ENCODE results near the gene MAP1LC3B2. TPM values are rescaled to one million over a fixed set of nuclear protein-coding genes. Genes with fewer than 3 reads are reported as not detected.
"Not testable (repeated sequence)": the region's sequence is repeated elsewhere in the genome, so short reads cannot be mapped to it uniquely, and the experiment has no call there.

The MAP1LC3B2 gene
- total RNA-seq, 1 donor from 2014 or later: 0.57 TPM

DNA sequence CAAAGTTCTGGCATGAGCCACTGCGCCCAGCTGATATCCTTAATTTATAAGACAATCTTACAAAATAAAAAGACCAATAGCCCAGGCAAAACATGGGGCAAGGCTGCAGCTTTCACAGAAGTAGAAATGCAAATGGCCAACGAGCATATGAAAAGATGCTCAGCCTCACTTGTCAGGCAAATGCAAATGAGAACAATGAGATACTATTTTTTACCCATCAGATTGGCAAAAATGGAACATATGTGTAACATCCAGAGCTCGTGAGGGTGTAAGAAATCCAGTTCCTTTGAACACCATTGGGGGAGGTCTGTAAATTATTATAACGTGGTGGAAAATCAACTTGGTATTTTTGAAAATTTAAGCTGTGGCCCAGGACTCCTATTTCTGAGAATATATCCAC is 14.6 kb downstream of the MAP1LC3B2 start:
- intact Hi-C loops (cut with micrococcal nuclease): no loop called here
- Mint-ChIP-seq H3K27me3 (ENCODE audit: insufficient read depth) (peaks cover 3% of the 10 kb centered on the region), H3K36me3 (ENCODE audit: low read depth) (no peaks in the 10 kb centered on the region), H3K9me3 (peaks cover 5% of the 10 kb centered on the region), H3K27ac (no peak overlapping the region), H3K4me3 (no peak overlapping the region), H3K4me1 (ENCODE audit: low read depth) (no peaks in the 10 kb centered on the region)
- DNase-seq (ENCODE audit: low spot score): no peak

- H3K36me3 Mint-ChIP-seq (ENCODE audit: low read depth); H3K4me3 Mint-ChIP-seq; H3K9me3 Mint-ChIP-seq; H3K27ac Mint-ChIP-seq; H3K27me3 Mint-ChIP-seq (ENCODE audit: insufficient read depth); DNase-seq (ENCODE audit: low spot score); intact Hi-C loops (cut with micrococcal nuclease); H3K4me1 Mint-ChIP-seq (ENCODE audit: low read depth): not testable (repeated sequence)
These were observed 16.6 kb downstream of the MAP1LC3B2 start for GRCh38 chr12:116575754-116576153.

GRCh38 chr12:116577154-116577561 is 18.0 kb downstream of the MAP1LC3B2 start:
- no peak overlapping the region for H3K4me3 Mint-ChIP-seq
- DNase-seq (ENCODE audit: low spot score): no peak
- no peaks in the 10 kb centered on the region for H3K36me3 Mint-ChIP-seq (ENCODE audit: low read depth)
- H3K27me3 Mint-ChIP-seq (ENCODE audit: insufficient read depth): no peaks in the 10 kb centered on the region
- peaks cover 4% of the 10 kb centered on the region for H3K4me1 Mint-ChIP-seq (ENCODE audit: low read depth)
- H3K27ac Mint-ChIP-seq: no peak overlapping the region
- H3K9me3 Mint-ChIP-seq: no peaks in the 10 kb centered on the region
- intact Hi-C loops (cut with micrococcal nuclease): no loop called here

DNA sequence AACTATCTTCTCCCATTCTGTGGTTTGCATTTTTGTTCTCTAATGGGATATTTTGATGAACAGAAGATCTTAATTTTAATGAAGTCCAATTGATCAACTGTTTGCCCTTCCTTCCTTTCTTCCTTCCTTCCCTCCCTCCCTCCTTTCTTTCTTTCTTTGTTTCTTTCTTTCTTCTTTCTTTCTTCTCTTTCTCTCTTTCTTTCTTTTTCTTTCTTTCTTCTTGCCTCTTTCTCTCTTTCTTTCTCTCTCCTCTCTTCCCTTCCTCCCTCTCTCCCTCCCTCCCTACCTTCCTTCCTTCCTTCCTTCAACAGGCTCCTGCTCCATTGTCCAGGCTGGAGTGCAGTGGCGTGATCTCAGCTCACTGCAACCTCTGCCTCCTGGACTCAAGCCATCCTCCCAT is 18.9 kb downstream of the MAP1LC3B2 start:
- Mint-ChIP-seq H3K27me3 (ENCODE audit: insufficient read depth) (no peaks in the 10 kb centered on the region), H3K27ac (no peak overlapping the region), H3K4me3 (no peak overlapping the region), H3K4me1 (ENCODE audit: low read depth) (peaks cover 4% of the 10 kb centered on the region), H3K36me3 (ENCODE audit: low read depth) (no peaks in the 10 kb centered on the region), H3K9me3 (no peaks in the 10 kb centered on the region)
- intact Hi-C loops (cut with micrococcal nuclease): no loop called here
- no peak for DNase-seq (ENCODE audit: low spot score)

GRCh38 chr12:116582610-116583009 is 23.4 kb downstream of the MAP1LC3B2 start:
- Mint-ChIP-seq H3K36me3 (ENCODE audit: low read depth) (no peaks in the 10 kb centered on the region), H3K4me3 (no peak overlapping the region), H3K27me3 (ENCODE audit: insufficient read depth) (peaks cover 6% of the 10 kb centered on the region), H3K4me1 (ENCODE audit: low read depth) (peaks cover 4% of the 10 kb centered on the region), H3K9me3 (peaks cover 18% of the 10 kb centered on the region), H3K27ac (no peak overlapping the region)
- DNase-seq (ENCODE audit: low spot score): no peak
- intact Hi-C loops (cut with micrococcal nuclease): no loop called here

GRCh38 chr12:116583129-116583694 is 24.0 kb downstream of the MAP1LC3B2 start:
- intact Hi-C loops (cut with micrococcal nuclease): no loop called here
- H3K27me3 Mint-ChIP-seq (ENCODE audit: insufficient read depth): peaks cover 7% of the 10 kb centered on the region
- H3K4me3 Mint-ChIP-seq: no peak overlapping the region
- H3K36me3 Mint-ChIP-seq (ENCODE audit: low read depth): no peaks in the 10 kb centered on the region
- peaks cover 4% of the 10 kb centered on the region for H3K4me1 Mint-ChIP-seq (ENCODE audit: low read depth)
- H3K9me3 Mint-ChIP-seq: peaks cover 18% of the 10 kb centered on the region
- H3K27ac Mint-ChIP-seq: no peak overlapping the region
- no peak for DNase-seq (ENCODE audit: low spot score)

DNA sequence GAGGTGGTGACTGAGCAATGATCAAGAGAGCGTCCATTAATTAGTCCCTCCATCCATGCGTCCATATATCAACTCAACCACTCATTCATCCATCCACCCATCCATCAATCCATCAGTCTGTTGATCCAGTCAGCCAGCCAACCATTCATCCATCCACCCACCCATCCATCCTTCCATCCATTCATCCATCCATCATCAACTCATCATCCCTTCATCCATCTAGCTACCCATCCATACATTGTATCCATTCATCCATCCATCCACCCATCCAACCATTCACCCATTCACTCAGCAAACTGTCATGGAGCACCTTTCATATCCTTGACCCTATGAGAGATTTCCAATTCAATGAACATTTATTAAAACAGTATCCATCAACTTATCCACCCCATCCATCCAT is 28.1 kb downstream of the MAP1LC3B2 start:
- Mint-ChIP-seq H3K27me3 (ENCODE audit: insufficient read depth) (peaks cover 7% of the 10 kb centered on the region), H3K4me3 (no peak overlapping the region), H3K4me1 (ENCODE audit: low read depth) (peaks cover 6% of the 10 kb centered on the region), H3K36me3 (ENCODE audit: low read depth) (no peaks in the 10 kb centered on the region), H3K9me3 (peaks cover 18% of the 10 kb centered on the region), H3K27ac (no peak overlapping the region)
- intact Hi-C loops (cut with micrococcal nuclease): no loop called here
- no peak for DNase-seq (ENCODE audit: low spot score)

DNA sequence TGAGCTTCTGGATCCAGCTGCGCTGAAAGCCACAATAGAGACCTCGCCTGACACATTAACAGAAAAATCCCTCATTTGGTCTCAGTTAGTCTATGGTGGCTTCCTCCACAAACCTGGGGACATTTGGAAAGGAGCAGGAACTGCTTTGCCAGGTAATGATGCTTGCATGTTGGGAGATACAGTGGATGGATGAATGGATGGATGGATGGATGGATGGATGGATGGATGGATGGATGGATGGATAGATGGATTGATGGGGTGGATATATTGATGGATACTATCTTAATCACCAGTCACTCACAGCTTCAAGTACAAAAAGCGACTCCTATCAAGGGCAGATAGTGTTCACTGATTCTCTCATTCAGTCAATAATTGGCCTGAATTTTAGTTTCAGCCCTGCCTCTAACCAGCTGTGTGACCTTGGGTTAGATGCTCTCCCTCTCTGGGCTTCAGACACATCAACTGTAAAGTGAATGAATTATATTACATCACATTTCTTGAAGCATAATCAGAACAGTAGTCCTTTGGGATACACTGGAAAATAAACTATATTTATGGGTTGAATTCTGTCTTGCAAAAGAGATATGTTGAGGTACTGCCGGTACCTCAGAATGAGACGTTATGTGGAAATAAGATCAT is 29.3 kb downstream of the MAP1LC3B2 start:
- Mint-ChIP-seq H3K27me3 (ENCODE audit: insufficient read depth) (peaks cover 7% of the 10 kb centered on the region), H3K27ac (no peak overlapping the region), H3K36me3 (ENCODE audit: low read depth) (no peaks in the 10 kb centered on the region), H3K4me1 (ENCODE audit: low read depth) (peaks cover 13% of the 10 kb centered on the region), H3K9me3 (peaks cover 15% of the 10 kb centered on the region), H3K4me3 (no peak overlapping the region)
- no peak for DNase-seq (ENCODE audit: low spot score)
- intact Hi-C loops (cut with micrococcal nuclease): no loop called here

DNA sequence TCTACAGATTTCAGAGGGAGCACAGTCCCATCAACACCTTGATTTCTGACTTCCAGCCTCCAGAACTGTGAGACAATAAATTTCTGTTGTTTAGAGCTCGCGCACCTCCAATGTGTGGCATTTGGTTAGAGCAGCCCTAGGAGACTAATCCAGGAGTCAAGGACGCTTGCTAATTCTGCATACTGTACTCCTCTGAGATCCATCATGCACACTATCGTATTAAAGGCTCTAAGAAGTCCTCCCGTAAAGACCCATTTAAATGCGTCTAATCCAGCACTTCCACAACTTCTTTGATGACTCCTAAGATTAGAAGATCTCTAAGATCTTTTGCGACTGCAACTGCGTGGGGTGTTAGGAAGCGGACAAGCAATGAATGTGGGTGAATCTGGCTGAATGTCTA is 30.4 kb downstream of the MAP1LC3B2 start:
- Mint-ChIP-seq H3K27ac (no peak overlapping the region), H3K36me3 (ENCODE audit: low read depth) (peaks cover 1% of the 10 kb centered on the region), H3K9me3 (peaks cover 12% of the 10 kb centered on the region), H3K27me3 (ENCODE audit: insufficient read depth) (peaks cover 5% of the 10 kb centered on the region), H3K4me3 (no peak overlapping the region), H3K4me1 (ENCODE audit: low read depth) (peaks cover 20% of the 10 kb centered on the region)
- intact Hi-C loops (cut with micrococcal nuclease): no loop called here
- no peak for DNase-seq (ENCODE audit: low spot score)

DNA sequence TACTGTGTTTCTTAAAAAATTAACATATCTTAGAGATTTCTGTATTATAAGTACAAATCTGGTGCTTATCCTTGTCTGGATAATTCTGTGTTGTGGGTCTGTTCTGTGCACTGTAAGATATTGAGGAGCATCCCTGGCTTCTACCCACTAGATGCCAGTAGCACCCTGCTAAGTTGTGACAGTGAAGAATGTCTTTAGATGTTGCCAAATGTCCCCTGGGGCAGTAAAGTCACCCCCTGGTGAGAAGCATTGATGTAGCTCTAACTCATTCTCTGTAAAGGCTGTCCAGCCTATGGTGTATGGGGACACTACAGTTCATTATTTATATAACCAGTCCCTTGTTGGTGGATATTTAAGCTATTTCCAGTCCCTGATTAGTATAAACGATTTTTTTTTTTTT is 31.4 kb downstream of the MAP1LC3B2 start:
- DNase-seq (ENCODE audit: low spot score): no peak
- intact Hi-C loops (cut with micrococcal nuclease): loop anchor here (10.0 kb wide), 1 partner anchor 56 kb away; no protein-coding TSS in a partner anchor
- peaks cover 6% of the 10 kb centered on the region for H3K27me3 Mint-ChIP-seq (ENCODE audit: insufficient read depth)
- H3K4me1 Mint-ChIP-seq (ENCODE audit: low read depth): peaks cover 30% of the 10 kb centered on the region
- peaks cover 1% of the 10 kb centered on the region for H3K36me3 Mint-ChIP-seq (ENCODE audit: low read depth)
- H3K27ac Mint-ChIP-seq: no peak overlapping the region
- H3K4me3 Mint-ChIP-seq: no peak overlapping the region
- H3K9me3 Mint-ChIP-seq: peaks cover 7% of the 10 kb centered on the region

DNA sequence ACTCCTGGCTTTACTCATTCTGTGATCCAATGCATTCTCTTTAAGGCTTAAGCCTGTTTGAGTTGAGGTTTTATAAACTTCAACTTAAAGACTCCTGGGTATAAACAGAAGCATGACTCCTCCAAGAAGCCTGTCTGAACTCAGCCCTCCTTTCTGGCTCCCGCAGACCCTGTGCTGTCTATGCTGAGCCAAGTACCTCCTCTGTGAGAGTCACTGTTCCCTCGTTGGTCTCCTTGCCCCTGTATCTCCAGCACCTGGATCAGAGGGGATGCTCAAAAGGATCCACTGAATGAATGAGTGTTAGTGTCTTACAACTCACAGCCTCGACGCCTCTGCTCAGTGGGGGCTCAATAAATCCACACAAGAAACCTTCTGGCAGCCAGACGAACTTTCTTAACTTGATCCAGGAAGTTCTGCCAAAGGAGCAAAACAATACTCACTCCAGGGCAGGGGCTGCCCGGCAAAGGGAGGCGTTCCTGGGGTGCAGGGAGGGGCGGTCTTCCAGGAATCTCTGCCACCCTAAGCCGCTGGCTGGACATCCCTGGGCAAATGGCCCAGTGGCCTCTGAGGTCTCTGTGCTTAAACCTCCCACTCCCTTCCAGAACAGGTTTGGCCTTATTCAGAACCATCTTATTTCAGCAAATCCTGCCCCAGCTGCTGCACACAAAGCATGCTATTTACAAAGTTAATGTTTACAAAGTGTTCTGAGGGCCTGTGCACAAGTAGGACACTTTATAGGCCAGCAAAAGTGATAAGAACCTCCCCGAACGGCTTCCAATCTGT is 32.9 kb downstream of the MAP1LC3B2 start:
- intact Hi-C loops (cut with micrococcal nuclease): loop anchor here (10.0 kb wide), 1 partner anchor 57 kb away; no protein-coding TSS in a partner anchor

DNA sequence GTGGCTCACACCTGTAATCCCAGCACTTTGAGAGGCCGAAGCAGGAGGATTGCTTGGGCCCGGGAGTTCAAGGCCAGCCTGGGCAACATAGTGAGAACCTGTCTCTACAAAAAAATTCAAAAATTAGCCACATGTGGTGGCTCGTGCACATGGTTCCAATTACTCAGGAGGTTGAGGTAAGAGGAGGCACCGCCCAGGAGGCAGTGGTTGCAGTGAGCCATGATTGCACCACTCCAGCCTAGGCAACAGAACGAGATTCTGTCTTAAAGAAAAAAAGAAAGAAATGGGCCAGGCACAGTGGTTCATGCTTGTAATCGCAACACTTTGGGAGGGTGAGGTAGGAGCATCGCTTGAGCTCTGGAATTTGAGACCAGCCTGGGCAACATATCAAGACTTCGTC is 33.5 kb downstream of the MAP1LC3B2 start:
- H3K4me3 Mint-ChIP-seq: no peak overlapping the region
- H3K9me3 Mint-ChIP-seq: no peaks in the 10 kb centered on the region
- peaks cover 4% of the 10 kb centered on the region for H3K27me3 Mint-ChIP-seq (ENCODE audit: insufficient read depth)
- intact Hi-C loops (cut with micrococcal nuclease): loop anchor here (10.0 kb wide), 1 partner anchor 58 kb away; no protein-coding TSS in a partner anchor
- H3K27ac Mint-ChIP-seq: no peak overlapping the region
- peaks cover 1% of the 10 kb centered on the region for H3K36me3 Mint-ChIP-seq (ENCODE audit: low read depth)
- H3K4me1 Mint-ChIP-seq (ENCODE audit: low read depth): peaks cover 35% of the 10 kb centered on the region
- no peak for DNase-seq (ENCODE audit: low spot score)

More for the DNA sequence above, 32.9 kb downstream of the MAP1LC3B2 start:
- H3K9me3 Mint-ChIP-seq: peaks cover 5% of the 10 kb centered on the region
- peaks cover 35% of the 10 kb centered on the region for H3K4me1 Mint-ChIP-seq (ENCODE audit: low read depth)
- no peak for DNase-seq (ENCODE audit: low spot score)
- H3K27me3 Mint-ChIP-seq (ENCODE audit: insufficient read depth): peaks cover 9% of the 10 kb centered on the region
- H3K27ac Mint-ChIP-seq: no peak overlapping the region
- peaks cover 1% of the 10 kb centered on the region for H3K36me3 Mint-ChIP-seq (ENCODE audit: low read depth)
- H3K4me3 Mint-ChIP-seq: no peak overlapping the region
